Heart left ventricle (tissue), 16 donors: ENCODE data around the gene AR. TPM values are rescaled to one million over a fixed set of nuclear protein-coding genes. Genes with fewer than 3 reads are reported as not detected.

Experiments
- ATAC-seq, 4 donors: fragments of 200-7000 bp; cut with Tn5 transposase; one replicate each; pipeline ENCODE4 v1.9.1; 2020 to 2022; ENCODE audit warnings: moderate library complexity in 4 of 4, mild to moderate bottlenecking in 3 of 4, moderate number of reproducible peaks in 1 of 4
- DNase-seq, 5 donors: peaks; one replicate each; pipeline ENCODE4 v3.0.0-alpha.2; 2020
- H3K27ac ChIP-seq, 12 donors: fragments of 200-600 bp; sonication (generic) in 4 of 12; one replicate each; pipeline versions ENCODE4 v1.5.0 to v1.8.0; 2016 to 2022; ENCODE audit warnings: mild to moderate bottlenecking in 2 of 12
- H3K27me3 ChIP-seq, 9 donors: fragments of 200-600 bp; sonication (generic) in 2 of 9; one replicate each; pipeline versions ENCODE4 v1.5.1 to v1.8.0; 2016 to 2022; ENCODE audit warnings: mild to moderate bottlenecking in 3 of 9
- H3K36me3 ChIP-seq, 9 donors: fragments of 200-600 bp; sonication (generic) in 2 of 9; one replicate each; pipeline versions ENCODE4 v1.5.0 to v1.8.0; 2018 to 2022; ENCODE audit warnings: mild to moderate bottlenecking in 2 of 9
- H3K4me1 ChIP-seq, 12 donors: fragments of 200-600 bp; sonication (generic) in 4 of 12; one replicate each; pipeline versions ENCODE4 v1.5.0 to v1.8.0; 2016 to 2022; ENCODE audit warnings: mild to moderate bottlenecking in 3 of 12
- H3K4me3 ChIP-seq, 12 donors: fragments of 200-600 bp; sonication (generic) in 4 of 12; one replicate each; pipeline versions ENCODE4 v1.5.0 to v1.8.0; 2017 to 2022; ENCODE audit warnings: mild to moderate bottlenecking in 9 of 12, moderate library complexity in 4 of 12
- H3K9me3 ChIP-seq, 12 donors: fragments of 200-600 bp; sonication (generic) in 4 of 12; one replicate each; pipeline versions ENCODE4 v1.5.0 to v1.8.0; 2016 to 2022; ENCODE audit warnings: mild to moderate bottlenecking in 1 of 12
- POLR2A ChIP-seq, 2 donors: fragments of 450-650 bp; IDR thresholded peaks; one replicate each; pipeline ENCODE4 v1.6.1; 2017; ENCODE audit warnings: antibody characterized with exemption in 2 of 2, mild to moderate bottlenecking in 2 of 2, moderate library complexity in 2 of 2
- WGBS, 4 donors: extraction: QIAGEN DNeasy Blood & Tissue Kit in 2 of 4; methylation state at CpG; one replicate each; pipeline versions ENCODE4 v1.1.5 to v1.1.7; 2013 to 2018; 5-methylcytosine and 5-hydroxymethylcytosine counted together
- intact Hi-C, 10 donors: fragments of 100-400 bp; cut with DNase I; formaldehyde crosslinking; loops; one replicate each; pipeline versions ENCODE4 v1.11.1 to v1.14.2; 2022
- polyA plus RNA-seq, 2 donors: library from polyadenylated mRNA; stranded (reverse); fragments of 200-250 nt; gene quantifications; one replicate each; pipeline ENCODE4 v1.2.3, GENCODE V29; 2013
- total RNA-seq, 9 donors: library from RNA; depleted of rRNA in 2 of 9; stranded (reverse); fragments of >200 nt in 2 of 9; fragmentation: NEBNext Ultra II Directional in 3 of 9; extraction: Animal tissue kit (Norgen Biotek cat#: 25700) in 3 of 9; gene quantifications; one replicate each; pipeline versions ENCODE4 v1.1.0 to v1.2.4, GENCODE V29; 2016 to 2023
- TF ChIP-seq, protein P1 (sequence below), 12 donors: fragments of 200-600 bp; sonication (generic) in 4 of 12; IDR thresholded peaks; one replicate each; pipeline versions ENCODE4 v1.5.0 to v1.8.0; 2018 to 2022; ENCODE audit warnings: antibody characterized with exemption in 12 of 12, mild to moderate bottlenecking in 5 of 12
- donor health status: ischemic (EF 13 %, LVEDD 7.1; RV severe dilation, severe dysfunction).
- donor health status: healthy with polysubstance abuse.
- donor health status: DM: no; HTN: yes; CAD: no.
- donor health status: DM: no; HTN: no; CAD: no.
- donor health status: ischemic (EF 25% LVEDD 6.9; RV normal size, moderate dysfunction).
- donor health status: ischemic (EF 25% LVEDD 5.7; RV mildly dilated, moderate dysfunction).
- donor health status: healthy.
- donor health status: DM: yes; HTN: yes; CAD: no.
- donor health status: ischemic (EF 35%, LVEDD 5.7; RV mildly dilated, moderate dysfunction).
- donor health status: nonischemic (EF 11% LVEDD 7.7; RV severe dilation, severe dysfunction).
- donor health status: DM: yes; HTN: yes; CAD: no.
- donor health status: PGD.
- donor health status: ischemic (EF 29% LVEDD 5.4; RV normal size, mild dysfunction).
- donor health status: nonischemic (EF 23%, LVEDD 6.1; RV moderate dilation, normal function).

The AR gene
- total and polyA plus RNA-seq, 11 donors, result 3.0 to 30.1 (median 18.1) TPM

DNA sequence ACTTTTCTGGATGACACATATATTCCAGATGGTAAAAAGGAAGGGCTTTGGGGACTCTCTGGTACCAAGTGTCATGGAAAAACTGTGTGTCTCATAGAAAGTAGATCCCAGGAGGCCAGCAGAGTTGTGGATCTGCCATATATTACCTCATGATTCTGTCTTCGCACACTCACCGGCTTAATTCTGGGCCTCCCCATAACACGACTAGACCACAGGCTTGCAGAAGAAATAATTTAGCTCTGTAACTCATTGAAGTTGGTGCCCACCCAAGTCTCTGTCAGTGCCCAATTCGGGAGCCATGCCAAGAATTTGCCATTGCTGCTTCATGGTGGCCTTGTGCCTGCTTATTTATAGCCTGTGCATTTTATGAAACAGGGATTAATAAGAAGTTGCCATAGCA is 104.5 kb downstream of the AR start:
- intact Hi-C loops, result no loop called here
- Histone ChIP-seq H3K9me3 (no peaks in the 10 kb centered on the region), H3K27me3 (peaks cover 0 to 3% (median 0%) of the 10 kb centered on the region in 9 donors), H3K36me3 (peaks cover 0 to 7% (median 0%) of the 10 kb centered on the region in 9 donors), H3K4me1 (no peaks in the 10 kb centered on the region), H3K4me3 (no peak overlapping the region), H3K27ac (no peak overlapping the region)
- DNase-seq (peak in 2 of 5 donors; percentile 14 to 25), ATAC-seq (no peak)
- 65 to 72% (median 68%) methylated on average over 4 of the region's 4 CpGs for WGBS, 4 donors
- no peak for TF ChIP-seq POLR2A (IDR thresholded peaks at IDR 0.05)
- TF ChIP-seq, protein P1, sequence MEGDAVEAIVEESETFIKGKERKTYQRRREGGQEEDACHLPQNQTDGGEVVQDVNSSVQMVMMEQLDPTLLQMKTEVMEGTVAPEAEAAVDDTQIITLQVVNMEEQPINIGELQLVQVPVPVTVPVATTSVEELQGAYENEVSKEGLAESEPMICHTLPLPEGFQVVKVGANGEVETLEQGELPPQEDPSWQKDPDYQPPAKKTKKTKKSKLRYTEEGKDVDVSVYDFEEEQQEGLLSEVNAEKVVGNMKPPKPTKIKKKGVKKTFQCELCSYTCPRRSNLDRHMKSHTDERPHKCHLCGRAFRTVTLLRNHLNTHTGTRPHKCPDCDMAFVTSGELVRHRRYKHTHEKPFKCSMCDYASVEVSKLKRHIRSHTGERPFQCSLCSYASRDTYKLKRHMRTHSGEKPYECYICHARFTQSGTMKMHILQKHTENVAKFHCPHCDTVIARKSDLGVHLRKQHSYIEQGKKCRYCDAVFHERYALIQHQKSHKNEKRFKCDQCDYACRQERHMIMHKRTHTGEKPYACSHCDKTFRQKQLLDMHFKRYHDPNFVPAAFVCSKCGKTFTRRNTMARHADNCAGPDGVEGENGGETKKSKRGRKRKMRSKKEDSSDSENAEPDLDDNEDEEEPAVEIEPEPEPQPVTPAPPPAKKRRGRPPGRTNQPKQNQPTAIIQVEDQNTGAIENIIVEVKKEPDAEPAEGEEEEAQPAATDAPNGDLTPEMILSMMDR (IDR thresholded peaks at IDR 0.05), result no peak

DNA sequence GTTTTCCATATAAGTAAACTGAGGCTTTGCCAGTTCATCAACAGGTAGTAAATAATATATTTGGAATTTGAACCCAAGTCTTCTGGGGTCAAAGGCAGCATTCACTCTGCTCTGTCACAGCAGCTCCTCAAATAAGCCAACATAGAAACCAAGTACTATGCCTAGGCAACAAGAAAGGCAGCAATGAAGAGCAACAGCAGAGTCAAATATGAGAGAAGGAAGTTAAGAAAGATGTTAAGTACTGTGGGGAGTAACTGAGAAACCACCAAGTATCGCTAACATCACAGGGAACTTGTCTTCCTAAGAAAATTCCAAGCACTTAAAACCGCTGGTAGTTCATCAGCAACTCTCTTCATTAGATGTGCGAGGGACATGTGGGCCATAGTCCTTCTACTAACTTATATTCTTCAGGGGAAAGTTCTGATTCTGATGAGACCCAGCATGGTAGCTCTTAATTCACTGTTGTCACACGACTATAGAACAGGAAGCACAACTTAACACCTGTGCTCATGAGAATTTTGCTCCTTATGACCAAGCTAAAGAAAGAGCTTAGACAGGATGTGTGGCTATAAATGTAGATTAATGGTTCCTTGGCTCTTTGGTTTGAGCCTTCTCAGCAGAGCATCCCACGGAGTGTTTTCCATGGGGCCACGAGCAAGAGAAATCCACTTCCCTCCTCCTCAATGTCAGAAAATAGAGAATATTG is 107.8 kb downstream of the AR start:
- no peak for DNase-seq
- TF ChIP-seq, protein P1 (IDR thresholded peaks at IDR 0.05), result no peak
- TF ChIP-seq POLR2A (IDR thresholded peaks at IDR 0.05), result no peak
- no peak for ATAC-seq
- Histone ChIP-seq H3K9me3 (no peaks in the 10 kb centered on the region), H3K36me3 (no peaks in the 10 kb centered on the region), H3K27me3 (peaks cover 0 to 3% (median 0%) of the 10 kb centered on the region in 9 donors), H3K27ac (no peak overlapping the region), H3K4me1 (no peaks in the 10 kb centered on the region), H3K4me3 (no peak overlapping the region)
- 63 to 88% (median 76%) methylated on average over 6 of the region's 6 CpGs for WGBS, 4 donors
- intact Hi-C loops, result no loop called here

GRCh38 chrX:67652543-67652942 is 108.7 kb downstream of the AR start:
- intact Hi-C loops, result no loop called here
- H3K36me3 ChIP-seq, result no peaks in the 10 kb centered on the region
- no peak for DNase-seq
- H3K4me1 ChIP-seq, result no peaks in the 10 kb centered on the region
- no peaks in the 10 kb centered on the region for H3K9me3 ChIP-seq
- no peak for ATAC-seq
- H3K4me3 ChIP-seq, result no peak overlapping the region
- no peak overlapping the region for H3K27ac ChIP-seq
- H3K27me3 ChIP-seq, result peaks cover 0 to 3% (median 0%) of the 10 kb centered on the region in 9 donors
- TF ChIP-seq, protein P1 (IDR thresholded peaks at IDR 0.05), result no peak

- ATAC-seq (peak in 2 of 4 donors; percentile 46 to 57), DNase-seq (no peak)
- Histone ChIP-seq H3K27ac (no peak overlapping the region), H3K36me3 (no peaks in the 10 kb centered on the region), H3K4me3 (no peak overlapping the region), H3K27me3 (peaks cover 0 to 3% (median 0%) of the 10 kb centered on the region in 9 donors), H3K9me3 (no peaks in the 10 kb centered on the region), H3K4me1 (no peaks in the 10 kb centered on the region)
- no peak for TF ChIP-seq POLR2A (IDR thresholded peaks at IDR 0.05)
- TF ChIP-seq, protein P1 (IDR thresholded peaks at IDR 0.05), result no peak
- 33 to 46% (median 45%) methylated on average over 1 of the region's 1 CpG for WGBS, 4 donors
- intact Hi-C loops, result no loop called here
Measured at GRCh38 chrX:67654301-67654700, 110.5 kb downstream of the AR start.
